Lower leg skin (tissue), 4 donors: ENCODE measurements around the gene RGMB. TPM values are rescaled to one million over a fixed set of nuclear protein-coding genes. Genes with fewer than 3 reads are reported as not detected.

Experiments used
- DNase-seq, 2 donors: peaks; one replicate each; pipeline ENCODE4 v3.0.0-alpha.2; 2019; ENCODE audit warnings: low spot score in 2 of 2
- H3K4me3 ChIP-seq: fragments of 200-600 bp; sonication (generic); 2 replicates; pipeline ENCODE4 v1.5.1; 2017; ENCODE audit warnings: mild to moderate bottlenecking, low read depth; ENCODE audit not compliant: poor library complexity, severe bottlenecking
- CTCF ChIP-seq, 3 donors: fragments of 450-650 bp; IDR thresholded peaks; one replicate each; pipeline ENCODE4 v1.5.1; 2016; ENCODE audit warnings: antibody characterized with exemption in 3 of 3, mild to moderate bottlenecking in 3 of 3, moderate library complexity in 2 of 3
- POLR2A ChIP-seq, 2 donors: fragments of 450-650 bp; IDR thresholded peaks; one replicate each; pipeline ENCODE4 v1.6.1; 2016 to 2017; ENCODE audit warnings: antibody characterized with exemption in 2 of 2, mild to moderate bottlenecking in 1 of 2, moderate library complexity in 1 of 2
- WGBS, 2 donors: methylation state at CpG; one replicate each; pipeline ENCODE4 v1.1.5; 2018; 5-methylcytosine and 5-hydroxymethylcytosine counted together
- intact Hi-C: fragments of 100-400 bp; cut with DNase I; formaldehyde crosslinking; loops from one replicate; pipeline ENCODE4 v1.15.0; 2023; ENCODE audit warnings: low total_unique reads
- total RNA-seq, 4 donors: library from RNA; depleted of rRNA; stranded (reverse); fragments of >200 nt; gene quantifications; one replicate each; pipeline ENCODE4 v1.1.0, GENCODE V29; 2016

Gene RGMB
- total RNA-seq, 4 donors from 2014 or later = 58.5 to 75.3 (median 69.6) TPM

GRCh38 chr5:98781520-98781919 is 8.1 kb downstream of the RGMB start:
- WGBS, 2 donors = 34 to 55% methylated on average over 2 of the region's 2 CpGs
- TF ChIP-seq POLR2A (IDR thresholded peaks at IDR 0.05) (no peak), CTCF (IDR thresholded peaks at IDR 0.05) (no peak)
- intact Hi-C loops = no loop called here
- no peak overlapping the region for H3K4me3 ChIP-seq
- no peak for DNase-seq

GRCh38 chr5:98781964-98782363 is 8.5 kb downstream of the RGMB start:
- H3K4me3 ChIP-seq = no peak overlapping the region
- intact Hi-C loops = no loop called here
- DNase-seq = no peak
- WGBS, 2 donors = 83 to 88% methylated on average over 2 of the region's 2 CpGs
- TF ChIP-seq POLR2A (IDR thresholded peaks at IDR 0.05) = no peak
- no peak for TF ChIP-seq CTCF (IDR thresholded peaks at IDR 0.05)

- no peak for DNase-seq
- intact Hi-C loops = no loop called here
- WGBS, 2 donors = 41 to 47% methylated on average over 3 of the region's 3 CpGs
- no peak overlapping the region for H3K4me3 ChIP-seq
- no peak for TF ChIP-seq CTCF (IDR thresholded peaks at IDR 0.05)
- no peak for TF ChIP-seq POLR2A (IDR thresholded peaks at IDR 0.05)
Measured at GRCh38 chr5:98783051-98783649, 9.7 kb downstream of the RGMB start.

DNA sequence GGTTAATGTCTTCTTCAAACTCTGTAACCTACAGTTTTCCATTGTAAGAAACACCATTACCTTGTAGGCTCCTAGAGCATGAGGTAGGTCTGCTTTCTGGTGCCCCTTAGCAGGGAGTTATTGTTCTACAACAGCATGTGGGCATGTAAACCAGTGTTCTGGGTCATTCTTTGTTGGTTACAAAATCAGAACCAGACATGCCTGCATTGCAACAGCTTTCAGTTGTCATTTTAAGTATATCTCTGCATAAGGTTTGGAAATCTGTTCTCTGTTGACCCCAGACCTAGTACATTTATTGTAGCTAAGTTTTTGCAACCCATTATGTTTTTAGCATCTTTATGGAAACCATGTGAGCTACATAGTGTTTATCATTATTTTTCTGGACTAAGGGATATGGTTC is 10.9 kb downstream of the RGMB start:
- intact Hi-C loops = no loop called here
- TF ChIP-seq POLR2A (IDR thresholded peaks at IDR 0.05) = no peak
- no peak for TF ChIP-seq CTCF (IDR thresholded peaks at IDR 0.05)
- DNase-seq = no peak
- H3K4me3 ChIP-seq = no peak overlapping the region

- no peak overlapping the region for H3K4me3 ChIP-seq
- no peak for DNase-seq
- 40 to 49% methylated on average over 3 of the region's 3 CpGs for WGBS, 2 donors
- intact Hi-C loops = no loop called here
- TF ChIP-seq CTCF (IDR thresholded peaks at IDR 0.05) = no peak
Measured at GRCh38 chr5:98785244-98785643, 11.8 kb downstream of the RGMB start.

- 36 to 37% methylated on average over 4 of the region's 4 CpGs for WGBS, 2 donors
- TF ChIP-seq POLR2A (IDR thresholded peaks at IDR 0.05) (no peak), CTCF (IDR thresholded peaks at IDR 0.05) (no peak)
- no peak overlapping the region for H3K4me3 ChIP-seq
- intact Hi-C loops = no loop called here
- no peak for DNase-seq
Measured at GRCh38 chr5:98786191-98786853, 12.9 kb downstream of the RGMB start.
